Measurements from ENCODE around the gene LPCAT1.

Gene LPCAT1

GRCh38 chr5:1521671-1522600 lies 1.8 kb downstream of the LPCAT1 start:
- peak; percentile 42 for DNase-seq (ENCODE audit: extremely low read depth, low read depth)
- TF ChIP-seq CTCF (IDR thresholded peaks at IDR 0.05; ENCODE audit: low read depth, low read length): no peak

- DNase-seq (ENCODE audit: extremely low read depth, low read depth): no peak
- TF ChIP-seq CTCF (IDR thresholded peaks at IDR 0.05; ENCODE audit: low read depth, low read length): no peak
Observed at GRCh38 chr5:1520791-1521453, 2.8 kb downstream of the LPCAT1 start.

GRCh38 chr5:1519631-1520210 lies 4.0 kb downstream of the LPCAT1 start:
- DNase-seq (ENCODE audit: extremely low read depth, low read depth): no peak
- TF ChIP-seq CTCF (IDR thresholded peaks at IDR 0.05; ENCODE audit: low read depth, low read length): no peak

- TF ChIP-seq CTCF (IDR thresholded peaks at IDR 0.05; ENCODE audit: low read depth, low read length): no peak
- no peak for DNase-seq (ENCODE audit: extremely low read depth, low read depth)
Observed at GRCh38 chr5:1517838-1518237, 5.9 kb downstream of the LPCAT1 start.

- DNase-seq (ENCODE audit: extremely low read depth, low read depth): peak; percentile 44
- no peak for TF ChIP-seq CTCF (IDR thresholded peaks at IDR 0.05; ENCODE audit: low read depth, low read length)
Observed at GRCh38 chr5:1516615-1517601, 6.9 kb downstream of the LPCAT1 start.

- TF ChIP-seq CTCF (IDR thresholded peaks at IDR 0.05; ENCODE audit: low read depth, low read length): no peak
- DNase-seq (ENCODE audit: extremely low read depth, low read depth): no peak
Observed at GRCh38 chr5:1515921-1516571, 7.7 kb downstream of the LPCAT1 start.

All from AG09319 (cell line).